Stomach (tissue), 9 donors: Measurements from ENCODE around the gene SPARCL1. TPM values are rescaled to one million over a fixed set of nuclear protein-coding genes. Genes with fewer than 3 reads are reported as not detected.

ENCODE experiments used
- DNase-seq, 2 donors: peaks; one replicate each; pipeline versions ENCODE4 v3.0.0 to v3.0.0-alpha.2; 2013 to 2019
- H3K27ac ChIP-seq, 5 donors: fragments of 200-600 bp in 4 of 5; sonication (generic) in 4 of 5; one replicate each; pipeline ENCODE4 v1.5.1; 2013 to 2019; ENCODE audit warnings: mild to moderate bottlenecking in 1 of 5, moderate library complexity in 1 of 5
- H3K27me3 ChIP-seq, 3 donors: fragments of 200-600 bp; sonication (generic); one replicate each; pipeline ENCODE4 v1.5.1; 2017 to 2019; ENCODE audit warnings: mixed run types in 1 of 3
- H3K36me3 ChIP-seq, 4 donors: fragments of 200-600 bp; sonication (generic); 1 replicate in 3 of 4; 2 replicates in 1 of 4; pipeline ENCODE4 v1.5.1; 2016 to 2019
- H3K4me1 ChIP-seq, 4 donors: fragments of 200-600 bp; sonication (generic); one replicate each; pipeline ENCODE4 v1.5.1; 2016 to 2019
- H3K4me3 ChIP-seq, 4 donors: fragments of 200-600 bp; sonication (generic) in 3 of 4; one replicate each; pipeline ENCODE4 v1.5.1; 2016 to 2019; ENCODE audit warnings: mild to moderate bottlenecking in 1 of 4
- H3K9me3 ChIP-seq, 4 donors: fragments of 200-600 bp; sonication (generic); one replicate each; pipeline ENCODE4 v1.5.1; 2016 to 2019
- EP300 ChIP-seq: sonication (generic); formaldehyde crosslinking; IDR thresholded peaks from one replicate; pipeline ENCODE4 v1.6.1; 2017; ENCODE audit warnings: antibody characterized with exemption
- POLR2A ChIP-seq, 4 donors: fragments of 450-650 bp; IDR thresholded peaks; one replicate each; pipeline ENCODE4 v1.6.1; 2016; ENCODE audit warnings: antibody characterized with exemption in 4 of 4, control low read depth in 2 of 4, mild to moderate bottlenecking in 1 of 4, moderate library complexity in 1 of 4
- POLR2AphosphoS5 ChIP-seq, 3 donors: sonication (generic); formaldehyde crosslinking; IDR thresholded peaks; one replicate each; pipeline ENCODE4 v1.6.1; 2016; ENCODE audit warnings: antibody characterized with exemption in 3 of 3
- WGBS, 5 donors: extraction: QIAGEN DNeasy Blood & Tissue Kit in 3 of 5; methylation state at CpG; one replicate each; pipeline versions ENCODE4 v1.1.5 to v1.1.7; 2013 to 2018; 5-methylcytosine and 5-hydroxymethylcytosine counted together
- intact Hi-C: fragments of 100-400 bp; cut with DNase I; formaldehyde crosslinking; loops from one replicate; pipeline ENCODE4 v1.15.1; 2023; ENCODE audit warnings: low total_unique reads
- polyA plus RNA-seq, 3 donors: library from polyadenylated mRNA; stranded (reverse); fragments of 200-250 nt; gene quantifications; one replicate each; pipeline ENCODE4 v1.2.3, GENCODE V29; 2013
- total RNA-seq, 5 donors: library from RNA; depleted of rRNA; stranded (reverse); fragments of >200 nt; gene quantifications; one replicate each; pipeline versions ENCODE4 v1.1.0 to v1.2.3, GENCODE V29; 2014 to 2016
- TF ChIP-seq, protein P1 (sequence below), 7 experiments: fragments of 450-650 bp in 4 of 7; fragments of 200-600 bp in 3 of 7; sonication (generic) in 3 of 7; IDR thresholded peaks; one replicate each; pipeline ENCODE4 v1.5.1; 2016 to 2019; ENCODE audit warnings: antibody characterized with exemption in 7 of 7, control low read depth in 2 of 7, mild to moderate bottlenecking in 1 of 7
- donor health status: healthy with polysubstance abuse.
- donor health status: Bipolar disorder and iron deficiency.
- donor health status: healthy.

The SPARCL1 gene
- total and polyA plus RNA-seq, 8 donors, result 36.9 to 710 (median 192) TPM

DNA sequence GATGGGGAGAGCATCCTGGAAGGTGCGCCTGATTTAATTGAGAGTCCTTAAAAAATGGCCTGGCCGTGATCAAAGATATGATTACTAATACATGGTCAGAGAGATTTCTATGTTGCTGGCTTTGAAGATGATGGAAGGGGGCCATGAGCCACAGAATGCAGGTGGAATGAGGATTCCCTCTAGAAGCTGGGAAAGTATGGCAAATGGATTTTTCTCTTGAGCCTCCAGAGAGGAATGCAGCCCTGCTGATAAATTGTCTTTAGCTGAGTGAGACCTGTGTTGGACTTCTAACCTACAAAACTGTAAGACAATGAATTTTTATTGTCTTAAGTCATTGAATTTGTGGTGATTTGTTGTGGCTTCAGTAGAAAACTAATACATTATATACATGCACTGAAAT, 99.1 kb downstream of the SPARCL1 start:
- Histone ChIP-seq H3K4me3 (no peak overlapping the region), H3K36me3 (peaks cover 0 to 2% (median under 1%) of the 10 kb centered on the region in 4 donors), H3K9me3 (no peaks in the 10 kb centered on the region), H3K4me1 (peaks cover 1 to 46% (median 22%) of the 10 kb centered on the region in 4 donors), H3K27ac (no peak overlapping the region), H3K27me3 (no peaks in the 10 kb centered on the region)
- DNase-seq, result no peak
- TF ChIP-seq POLR2A (IDR thresholded peaks at IDR 0.05), result no peak
- TF ChIP-seq, protein P1, sequence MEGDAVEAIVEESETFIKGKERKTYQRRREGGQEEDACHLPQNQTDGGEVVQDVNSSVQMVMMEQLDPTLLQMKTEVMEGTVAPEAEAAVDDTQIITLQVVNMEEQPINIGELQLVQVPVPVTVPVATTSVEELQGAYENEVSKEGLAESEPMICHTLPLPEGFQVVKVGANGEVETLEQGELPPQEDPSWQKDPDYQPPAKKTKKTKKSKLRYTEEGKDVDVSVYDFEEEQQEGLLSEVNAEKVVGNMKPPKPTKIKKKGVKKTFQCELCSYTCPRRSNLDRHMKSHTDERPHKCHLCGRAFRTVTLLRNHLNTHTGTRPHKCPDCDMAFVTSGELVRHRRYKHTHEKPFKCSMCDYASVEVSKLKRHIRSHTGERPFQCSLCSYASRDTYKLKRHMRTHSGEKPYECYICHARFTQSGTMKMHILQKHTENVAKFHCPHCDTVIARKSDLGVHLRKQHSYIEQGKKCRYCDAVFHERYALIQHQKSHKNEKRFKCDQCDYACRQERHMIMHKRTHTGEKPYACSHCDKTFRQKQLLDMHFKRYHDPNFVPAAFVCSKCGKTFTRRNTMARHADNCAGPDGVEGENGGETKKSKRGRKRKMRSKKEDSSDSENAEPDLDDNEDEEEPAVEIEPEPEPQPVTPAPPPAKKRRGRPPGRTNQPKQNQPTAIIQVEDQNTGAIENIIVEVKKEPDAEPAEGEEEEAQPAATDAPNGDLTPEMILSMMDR (IDR thresholded peaks at IDR 0.05), result no peak
- TF ChIP-seq POLR2AphosphoS5 (IDR thresholded peaks at IDR 0.05), result no peak
- no peak for TF ChIP-seq EP300
- intact Hi-C loops, result no loop called here
- whole genome bisulfite sequencing, 5 donors, result 94 to 100% (median 98%) methylated on average over 2 of the region's 2 CpGs

DNA sequence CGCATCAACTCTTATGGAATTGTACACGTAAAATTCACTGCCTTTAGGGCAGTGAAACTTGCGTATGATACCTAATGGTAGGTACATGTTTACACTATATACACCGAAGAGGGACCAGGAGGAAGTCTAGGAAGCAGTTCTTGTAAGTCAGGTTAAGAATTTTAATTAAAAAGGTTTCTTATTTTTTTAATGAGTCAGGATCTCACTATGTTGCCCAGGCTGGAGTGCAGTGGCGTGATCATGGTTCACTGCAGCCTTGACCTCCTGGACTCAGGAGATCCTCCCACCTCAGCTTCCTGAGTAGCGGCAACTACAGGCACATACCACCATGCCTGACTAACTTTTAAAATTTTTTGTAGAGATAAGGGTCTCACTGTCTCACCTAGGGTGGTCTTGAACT, 100.2 kb downstream of the SPARCL1 start:
- Histone ChIP-seq H3K27ac (no peak overlapping the region), H3K4me1 (peaks cover 8 to 57% (median 31%) of the 10 kb centered on the region in 4 donors), H3K36me3 (no peaks in the 10 kb centered on the region), H3K27me3 (no peaks in the 10 kb centered on the region), H3K4me3 (no peak overlapping the region), H3K9me3 (no peaks in the 10 kb centered on the region)
- WGBS, 5 donors, result 93 to 97% (median 97%) methylated on average over 6 of the region's 6 CpGs
- TF ChIP-seq POLR2A (IDR thresholded peaks at IDR 0.05) (no peak), EP300 (no peak), POLR2AphosphoS5 (IDR thresholded peaks at IDR 0.05) (no peak)
- TF ChIP-seq, protein P1 (IDR thresholded peaks at IDR 0.05), result no peak
- no peak for DNase-seq
- intact Hi-C loops, result no loop called here

DNA sequence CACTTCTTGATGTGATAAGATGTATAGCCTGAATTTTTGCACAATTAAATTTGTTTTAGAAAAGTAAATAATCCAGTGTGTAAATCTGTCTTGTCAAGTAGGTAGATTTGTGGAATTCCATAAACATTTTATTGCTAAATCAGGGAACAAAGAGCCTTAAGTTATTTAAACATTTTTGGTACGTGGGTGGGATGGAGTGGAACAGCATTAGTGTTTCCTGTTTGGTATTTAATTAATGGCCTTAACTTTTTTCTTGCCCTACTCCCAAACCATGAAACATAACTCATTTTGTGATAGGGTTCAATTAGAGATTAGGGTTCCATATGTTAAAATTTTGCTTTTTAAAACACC, 101.7 kb downstream of the SPARCL1 start:
- DNase-seq, result no peak
- intact Hi-C loops, result no loop called here

DNA sequence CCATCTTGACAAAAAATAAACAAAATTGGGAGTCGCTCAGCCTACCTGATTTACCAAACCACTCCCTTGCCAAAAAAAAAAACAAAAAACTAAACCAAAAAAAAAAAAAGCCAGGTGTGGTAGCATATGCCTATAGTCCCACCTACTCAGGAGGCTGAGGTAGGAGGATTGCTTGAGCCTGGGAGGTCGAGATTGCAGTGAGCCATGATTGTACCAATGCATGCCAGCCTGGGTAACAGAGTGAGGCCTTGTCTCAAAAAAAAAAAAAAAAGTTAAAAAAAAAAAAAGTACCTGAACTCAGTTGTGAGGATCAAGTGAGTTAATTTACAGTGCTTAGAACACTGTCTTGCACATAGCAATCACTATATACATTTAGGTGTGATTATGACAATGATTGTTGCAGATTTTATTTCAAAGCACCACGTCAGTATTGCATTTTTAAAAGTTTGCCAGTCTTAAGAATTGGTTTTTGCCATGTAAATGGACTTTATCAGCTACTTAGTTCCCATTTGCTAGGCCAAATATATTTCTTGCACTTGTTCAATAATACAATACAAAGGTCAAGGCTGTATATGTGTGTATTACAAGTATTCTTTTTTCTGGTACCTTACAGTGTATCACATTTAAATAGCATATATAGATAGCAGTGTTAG, 102.2 kb downstream of the SPARCL1 start:
- Histone ChIP-seq H3K4me3 (no peak overlapping the region), H3K4me1 (peaks cover 17 to 69% (median 40%) of the 10 kb centered on the region in 4 donors), H3K9me3 (no peaks in the 10 kb centered on the region), H3K27me3 (no peaks in the 10 kb centered on the region), H3K27ac (no peak overlapping the region), H3K36me3 (no peaks in the 10 kb centered on the region)
- TF ChIP-seq POLR2A (IDR thresholded peaks at IDR 0.05) (no peak), POLR2AphosphoS5 (IDR thresholded peaks at IDR 0.05) (no peak), EP300 (no peak)
- TF ChIP-seq, protein P1 (IDR thresholded peaks at IDR 0.05), result no peak
- DNase-seq, result no peak
- intact Hi-C loops, result no loop called here
- 44 to 72% (median 68%) methylated on average over 3 of the region's 3 CpGs for WGBS, 5 donors

More for the DNA sequence above, 101.7 kb downstream of the SPARCL1 start:
- WGBS, 5 donors, result 6 to 27% (median 14%) methylated on average over 1 of the region's 1 CpG
- Histone ChIP-seq H3K9me3 (no peaks in the 10 kb centered on the region), H3K36me3 (no peaks in the 10 kb centered on the region), H3K4me1 (peaks cover 16 to 67% (median 40%) of the 10 kb centered on the region in 4 donors), H3K27me3 (no peaks in the 10 kb centered on the region), H3K4me3 (no peak overlapping the region), H3K27ac (no peak overlapping the region)
- TF ChIP-seq POLR2A (IDR thresholded peaks at IDR 0.05) (no peak), POLR2AphosphoS5 (IDR thresholded peaks at IDR 0.05) (no peak), EP300 (no peak)
- TF ChIP-seq, protein P1 (IDR thresholded peaks at IDR 0.05), result no peak
